GM18499 (cell line): Measurements from ENCODE around the gene TMEM182.

ENCODE experiments used
- ATAC-seq: cut with Tn5 transposase; IDR thresholded peaks from one replicate; pipeline ENCODE4 v1.9.1; 2021; ENCODE audit warnings: moderate number of reproducible peaks; ENCODE audit not compliant: insufficient read depth, unreplicated experiment

The TMEM182 gene, protein sequence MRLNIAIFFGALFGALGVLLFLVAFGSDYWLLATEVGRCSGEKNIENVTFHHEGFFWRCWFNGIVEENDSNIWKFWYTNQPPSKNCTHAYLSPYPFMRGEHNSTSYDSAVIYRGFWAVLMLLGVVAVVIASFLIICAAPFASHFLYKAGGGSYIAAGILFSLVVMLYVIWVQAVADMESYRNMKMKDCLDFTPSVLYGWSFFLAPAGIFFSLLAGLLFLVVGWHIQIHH

DNA sequence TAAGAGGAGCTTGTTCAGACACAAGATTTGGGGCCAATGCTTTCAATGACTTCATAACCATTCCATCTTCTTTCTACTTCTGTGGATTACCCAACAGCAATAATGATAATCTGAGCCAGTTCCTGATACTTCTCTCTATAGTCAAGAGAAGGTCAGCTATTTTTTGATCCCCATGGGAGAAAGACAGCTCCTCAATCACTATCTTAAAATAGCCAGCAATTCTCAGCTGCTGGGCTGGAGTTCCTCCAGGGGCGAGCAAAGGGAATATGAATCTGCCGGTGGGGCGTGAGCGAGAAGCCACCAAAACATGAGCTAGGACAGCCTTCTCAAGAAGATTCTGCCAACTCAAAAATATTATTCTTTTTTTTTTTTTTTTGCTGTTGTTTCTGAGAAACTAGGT, at the start of gene TMEM182:
Gene TMEM182, plus strand, starts transcription at position 269 of the 400 bp plus-strand sequence. CDS start 187 bp downstream, outside the sequence.
- ATAC-seq: no peak

DNA sequence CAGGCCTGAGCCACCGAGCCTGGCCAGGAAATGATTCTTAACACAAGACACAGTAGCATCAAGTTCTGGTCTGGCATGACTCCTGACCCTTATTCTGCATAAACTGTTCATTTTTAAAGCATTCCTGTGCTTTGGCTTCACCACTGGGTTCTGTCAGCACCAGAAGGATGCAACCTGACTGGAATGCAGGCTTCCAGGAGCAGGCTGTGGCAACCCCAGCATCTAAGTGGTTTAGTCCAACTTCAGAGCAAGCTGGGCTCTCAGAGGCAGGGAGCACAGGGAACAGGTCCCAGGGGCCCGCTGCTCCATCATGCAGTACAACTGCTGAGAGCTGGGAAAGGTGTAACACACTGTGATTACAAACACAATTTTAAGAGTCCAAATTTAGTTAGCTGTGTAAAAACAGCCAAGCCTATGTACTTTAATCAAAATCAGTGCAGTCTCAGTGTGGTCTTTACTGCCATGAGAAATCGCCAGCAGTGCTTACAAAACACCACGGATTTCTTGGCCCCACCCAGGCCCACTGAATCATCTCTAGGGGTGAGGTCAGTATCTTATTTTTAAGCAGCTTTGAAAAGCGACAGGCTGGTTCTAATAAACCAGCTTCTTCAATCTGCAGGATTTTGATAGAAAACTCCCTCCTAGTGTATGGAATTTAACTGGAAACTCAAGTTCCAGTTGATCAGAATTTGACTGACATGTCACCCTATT, 44.4 kb upstream of the TMEM182 start:
- ATAC-seq: no peak

DNA sequence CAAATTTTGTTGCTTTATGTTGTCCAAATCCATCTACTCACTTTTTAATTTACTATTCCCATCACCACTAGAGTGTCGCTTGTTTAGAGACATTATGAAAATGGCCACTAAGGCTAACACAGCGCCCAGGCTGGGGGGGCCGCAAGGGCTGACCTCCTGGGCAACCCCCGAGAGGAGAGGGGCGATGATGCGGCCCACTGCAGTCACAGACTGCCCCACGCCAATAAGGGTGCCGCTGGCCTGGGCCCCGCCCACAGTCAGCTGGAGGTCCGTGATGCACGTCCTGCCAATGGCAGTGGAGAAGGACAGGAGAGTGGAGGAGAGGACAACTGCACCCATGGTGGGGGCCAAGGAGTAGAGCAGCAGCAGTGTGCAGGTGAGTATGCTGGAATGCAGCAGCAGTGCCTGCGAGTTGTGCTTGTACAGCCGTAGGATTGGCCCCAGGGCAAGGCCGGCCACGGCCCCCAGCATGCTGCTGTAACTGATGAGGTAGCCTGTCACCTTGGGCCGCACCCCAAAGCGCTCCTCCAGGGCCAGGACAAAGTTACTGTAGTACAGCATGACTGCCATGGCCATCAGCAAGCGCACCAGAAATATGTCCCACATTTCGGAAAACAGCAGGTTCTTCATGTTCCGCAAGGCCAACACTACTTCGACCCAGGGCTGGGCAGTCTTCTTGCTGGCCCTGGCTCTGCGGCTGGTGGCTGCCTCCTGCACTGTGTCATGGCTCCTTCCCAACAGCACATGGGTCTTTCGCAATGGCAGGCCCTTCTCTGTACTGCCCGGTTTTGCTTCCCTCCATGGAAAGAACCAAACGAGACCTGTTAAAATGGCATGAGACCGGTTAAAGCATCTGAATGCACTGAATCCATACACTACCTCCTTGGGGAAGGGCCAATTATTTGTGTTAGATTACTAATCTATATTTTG, 43.2 kb upstream of the TMEM182 start:
- no peak for ATAC-seq

DNA sequence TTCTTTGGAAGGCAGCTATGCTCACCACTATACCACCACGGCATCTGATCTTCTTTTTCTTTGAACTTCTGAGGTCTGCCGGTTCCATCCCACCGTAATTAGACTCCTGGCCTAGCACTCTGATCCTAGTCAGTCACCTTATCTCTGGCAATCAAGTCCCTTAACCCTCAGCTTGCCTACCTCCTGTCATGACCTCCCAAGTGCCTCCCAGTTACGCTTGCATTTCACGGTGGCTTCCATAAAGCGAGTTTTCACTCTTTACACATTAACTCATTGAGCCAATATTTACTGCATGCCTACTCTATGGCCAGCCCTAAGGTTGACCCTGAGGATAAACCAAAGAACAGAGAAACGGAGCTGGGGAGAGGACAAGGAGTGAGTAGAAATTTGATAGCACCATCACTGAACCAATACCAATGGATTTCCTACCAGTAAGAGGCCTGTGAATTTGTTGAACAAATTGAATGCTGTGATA, 37.8 kb upstream of the TMEM182 start:
- no peak for ATAC-seq

DNA sequence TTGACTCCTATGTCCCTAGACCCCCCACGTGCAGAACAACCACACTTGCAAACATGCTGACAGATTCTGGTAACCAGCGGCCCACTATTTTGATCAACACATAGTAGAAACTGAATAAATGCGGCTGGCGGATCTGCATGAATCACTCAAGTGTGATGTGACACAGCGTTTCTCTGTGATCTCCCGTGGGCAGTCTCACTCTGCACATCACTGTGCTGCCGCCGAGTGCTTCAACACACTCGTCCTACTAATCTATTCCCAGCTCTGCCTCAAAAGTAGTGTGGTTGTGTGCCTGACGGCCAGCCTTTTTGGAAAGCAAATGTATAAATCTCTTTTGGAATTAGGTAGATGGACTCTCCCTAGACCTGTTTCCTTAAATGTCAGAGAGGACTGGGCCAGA, 37.3 kb upstream of the TMEM182 start:
- ATAC-seq: no peak

DNA sequence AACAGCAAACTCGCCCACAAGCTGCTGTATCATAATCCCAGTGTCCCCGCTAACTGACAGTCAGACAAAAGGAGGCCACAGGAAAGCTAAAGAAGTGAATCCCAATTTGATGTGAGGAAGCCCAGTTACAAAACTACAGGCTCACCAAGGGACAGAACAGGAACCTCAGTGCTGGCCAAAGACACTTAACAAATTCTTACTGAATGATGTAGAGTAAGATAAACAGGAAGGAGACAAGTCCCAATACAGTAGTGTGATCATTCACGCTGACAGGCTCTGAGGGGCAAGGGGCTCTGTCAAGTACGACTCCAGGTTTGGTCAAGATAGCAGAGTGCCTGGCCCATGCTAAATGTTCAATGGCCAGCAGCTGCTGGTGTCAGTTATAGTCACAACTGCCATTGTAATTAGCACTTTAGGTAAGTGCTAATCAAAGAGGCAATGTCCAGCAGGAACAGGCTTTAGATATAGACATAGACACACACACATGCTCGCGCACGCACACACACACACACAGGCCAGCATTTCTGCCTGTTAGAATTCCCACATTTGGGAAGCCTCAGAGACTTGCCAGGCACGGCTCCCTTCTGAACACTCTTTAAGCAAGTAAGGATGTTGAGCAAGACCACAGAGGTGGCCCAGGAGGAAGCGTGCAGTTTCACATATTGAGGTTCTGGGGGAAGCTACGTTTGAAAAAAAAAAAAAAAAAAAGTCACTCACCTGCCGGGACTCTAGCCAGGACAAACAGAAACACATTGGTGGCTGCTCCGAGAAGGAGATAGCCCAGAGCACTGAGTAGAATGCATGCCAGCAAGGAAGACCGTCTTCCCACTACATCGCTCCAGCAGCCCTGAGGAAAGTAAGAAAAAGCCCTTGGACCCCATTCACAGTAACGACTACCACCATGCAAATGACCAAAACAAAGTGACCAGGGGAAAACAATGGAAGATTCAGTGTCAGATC, 35.4 kb upstream of the TMEM182 start:
- ATAC-seq: no peak

DNA sequence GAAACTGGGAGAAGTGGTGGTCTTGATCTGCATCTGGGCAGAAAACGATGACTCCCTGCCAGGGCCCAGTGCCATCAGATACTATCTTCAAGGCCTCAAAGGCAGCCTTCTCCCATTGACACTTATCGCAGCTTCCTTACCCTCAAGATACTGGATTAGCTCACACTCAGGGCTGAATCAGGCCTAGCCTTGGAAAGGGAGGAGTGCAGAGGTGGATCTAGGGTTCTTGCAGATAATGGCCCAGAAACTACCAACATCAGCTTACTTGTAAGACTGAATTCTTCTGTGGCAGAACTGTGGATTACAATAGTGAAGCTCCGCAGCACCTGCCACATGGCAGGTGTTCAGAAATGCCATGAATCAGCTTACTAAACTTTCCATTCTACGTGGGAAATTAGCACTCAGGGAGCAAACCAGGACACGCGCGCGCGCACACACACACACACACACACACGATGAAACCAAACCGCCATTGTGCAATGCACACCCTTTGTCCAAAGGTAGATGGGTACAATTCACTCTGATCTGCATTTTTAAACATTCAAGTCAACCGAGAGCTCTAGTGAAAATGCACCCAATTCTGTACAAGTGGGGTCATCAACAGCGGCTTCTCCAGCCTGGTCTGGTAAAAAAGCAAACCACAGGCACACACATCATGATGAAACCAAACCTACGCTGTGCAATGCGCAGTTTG, 26.3 kb upstream of the TMEM182 start:
- ATAC-seq: no peak

DNA sequence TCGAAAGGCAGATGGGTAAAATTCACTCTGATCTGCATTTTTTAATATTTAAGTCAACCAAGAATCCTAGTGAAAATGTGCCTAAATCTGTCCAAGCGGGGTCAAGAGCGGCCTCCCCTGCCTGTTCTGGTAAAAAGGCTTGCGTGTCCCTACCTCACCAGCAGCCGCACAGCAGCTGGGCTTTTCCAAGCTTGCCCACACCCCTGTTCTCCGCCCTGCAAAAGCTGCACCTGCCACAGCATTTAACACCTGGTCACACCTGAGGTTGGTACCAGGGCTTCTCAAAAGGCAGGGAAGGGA, 25.8 kb upstream of the TMEM182 start:
- ATAC-seq: no peak

DNA sequence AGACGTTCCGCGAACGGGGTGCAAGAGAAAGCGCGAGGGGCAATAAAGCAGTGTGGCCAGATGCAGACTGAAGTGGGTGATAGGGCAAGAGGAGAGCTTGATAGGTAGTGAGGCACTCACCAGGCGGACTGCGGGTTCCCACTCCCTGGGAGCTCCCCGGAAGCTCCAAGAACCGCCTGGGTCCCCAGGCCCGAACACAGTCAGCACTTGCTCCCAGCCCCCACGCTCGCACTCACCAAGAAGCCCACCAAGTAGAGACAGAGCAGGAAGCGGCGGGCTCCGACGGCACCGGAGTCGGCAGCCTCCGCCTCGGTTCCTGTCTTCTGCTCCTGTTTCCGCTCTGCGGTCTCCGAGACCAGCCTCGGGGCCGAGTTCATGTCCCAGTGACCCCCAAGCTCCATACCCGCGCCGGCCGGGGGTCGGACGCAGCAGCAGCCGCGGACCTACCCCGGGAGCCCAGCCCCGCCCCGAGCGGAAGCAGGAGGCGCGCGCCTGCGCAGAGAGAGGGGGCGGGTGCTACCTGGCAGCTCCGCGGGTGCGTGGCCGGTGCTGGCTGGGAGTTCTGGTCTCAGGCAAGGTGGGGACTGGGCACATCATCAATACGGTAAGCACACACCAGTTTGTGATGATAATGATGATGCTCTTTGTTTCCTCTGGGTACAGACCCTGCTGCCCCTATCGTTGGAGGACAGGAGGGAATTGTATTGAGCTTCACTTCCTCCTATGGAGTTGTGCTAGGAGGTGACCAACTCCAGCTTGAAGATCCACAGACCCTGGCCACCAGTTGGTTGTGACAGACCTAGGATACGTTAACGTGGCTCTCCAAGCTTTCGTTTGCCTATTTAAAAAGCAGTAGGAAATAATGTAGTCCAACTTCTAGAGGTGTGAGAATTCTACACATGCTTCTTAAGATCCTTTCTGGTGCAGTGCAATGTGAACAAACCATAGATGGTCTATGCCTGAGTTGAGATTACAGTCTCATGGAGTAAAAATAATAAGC, 25.1 kb upstream of the TMEM182 start:
- peak; percentile 58 for ATAC-seq

DNA sequence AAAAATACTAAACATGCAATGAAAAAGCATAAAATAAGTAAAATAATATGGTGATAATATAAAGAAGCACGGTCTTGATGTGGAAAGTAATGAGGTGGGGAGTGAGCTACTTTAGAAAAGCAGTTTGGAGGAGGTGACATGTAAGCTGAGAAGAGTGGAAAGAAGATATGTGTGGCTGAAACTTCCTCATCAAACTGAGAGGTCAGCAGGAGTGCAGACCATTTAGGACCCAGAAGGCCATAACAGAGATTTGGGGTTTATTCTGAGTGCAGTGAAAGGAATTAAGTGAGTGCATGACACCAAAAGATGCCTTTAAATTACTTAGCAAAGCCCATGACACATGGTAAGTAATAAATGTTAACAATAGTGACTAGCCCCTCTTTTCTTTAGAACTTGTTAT, 24.4 kb upstream of the TMEM182 start:
- ATAC-seq: peak; percentile 73

DNA sequence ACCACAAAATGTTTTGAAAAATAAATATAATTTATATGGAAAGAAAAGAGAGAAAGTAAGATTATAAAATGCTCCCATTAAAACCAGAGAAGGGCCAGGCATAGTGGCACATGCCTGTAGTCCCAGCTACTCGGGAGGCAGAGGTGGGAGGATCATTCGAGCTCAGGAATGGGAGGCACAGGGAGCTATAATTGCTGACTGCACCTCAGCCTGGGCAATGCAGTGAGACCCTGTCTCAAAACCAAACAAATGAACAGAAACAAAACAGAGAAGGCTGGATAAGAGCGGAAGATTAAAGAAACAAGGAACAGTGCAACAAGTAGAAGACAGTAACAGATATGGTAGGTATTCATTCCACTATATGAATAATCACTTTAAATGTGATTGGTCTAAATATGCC, 18.6 kb upstream of the TMEM182 start:
- no peak for ATAC-seq

DNA sequence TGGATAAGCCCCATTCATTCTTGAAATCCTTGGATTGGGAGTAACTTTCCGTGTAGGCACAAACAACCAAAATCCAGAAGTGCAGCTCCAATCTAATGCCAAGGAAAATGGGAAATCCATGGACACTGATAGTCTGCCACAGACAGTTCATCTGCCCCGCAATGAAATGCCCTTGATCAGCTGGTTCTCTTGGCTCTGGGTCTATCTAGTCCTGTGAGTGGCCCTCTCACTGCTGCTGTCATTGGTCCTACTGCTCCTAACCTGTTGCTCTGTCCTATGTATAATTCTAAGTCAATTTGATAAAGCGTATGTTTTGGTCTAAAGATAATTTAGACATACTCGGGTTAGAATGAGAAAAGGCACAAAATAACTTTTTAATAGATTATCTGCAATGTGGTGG, 13.7 kb upstream of the TMEM182 start:
- no peak for ATAC-seq

DNA sequence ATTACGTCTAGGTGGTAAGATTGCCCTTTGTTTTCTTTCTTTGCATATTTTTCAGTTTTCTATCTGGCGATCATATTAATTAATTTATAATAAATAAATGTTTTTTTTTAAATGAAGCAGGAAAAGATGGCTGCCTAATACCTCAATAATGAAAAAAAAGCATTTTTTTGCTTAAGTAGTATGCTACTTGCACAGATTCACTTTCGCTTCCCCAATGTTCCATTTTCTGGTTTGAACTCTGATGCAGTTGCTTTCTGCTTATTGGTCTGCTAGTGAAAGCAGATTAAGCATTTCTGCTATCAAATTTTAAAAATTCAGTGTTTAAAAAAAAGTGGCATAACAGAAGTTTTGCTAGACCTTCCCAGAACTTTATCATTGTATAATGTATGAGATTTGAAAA, 11.9 kb upstream of the TMEM182 start:
- ATAC-seq: no peak

DNA sequence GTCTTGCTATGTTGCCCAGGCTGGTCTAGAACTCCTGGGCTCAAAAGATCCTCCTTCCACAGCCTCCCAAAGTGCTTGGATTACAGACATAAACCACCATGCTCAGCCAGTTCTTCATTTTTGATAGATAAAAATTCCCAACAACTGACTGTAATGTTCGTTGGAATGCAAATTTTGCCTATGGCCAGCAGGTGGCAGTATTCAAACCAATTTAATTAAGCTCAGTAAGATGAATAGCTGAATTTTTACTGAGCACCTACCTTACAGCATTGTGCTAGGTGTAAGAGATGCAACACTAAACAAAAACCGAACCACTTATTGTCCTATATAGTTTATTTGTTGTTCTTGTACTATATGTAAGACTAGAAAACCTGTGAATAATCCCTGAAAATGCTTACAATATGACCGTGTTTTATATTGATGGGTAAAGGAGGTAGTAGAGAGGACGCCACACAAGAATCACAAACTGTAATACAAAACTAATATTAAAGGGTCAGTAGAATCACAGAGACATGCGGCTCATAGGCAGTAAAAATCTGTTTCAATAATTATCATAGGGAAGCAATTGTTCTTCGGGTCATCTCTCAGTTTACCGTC, 8.2 kb upstream of the TMEM182 start:
- no peak for ATAC-seq

DNA sequence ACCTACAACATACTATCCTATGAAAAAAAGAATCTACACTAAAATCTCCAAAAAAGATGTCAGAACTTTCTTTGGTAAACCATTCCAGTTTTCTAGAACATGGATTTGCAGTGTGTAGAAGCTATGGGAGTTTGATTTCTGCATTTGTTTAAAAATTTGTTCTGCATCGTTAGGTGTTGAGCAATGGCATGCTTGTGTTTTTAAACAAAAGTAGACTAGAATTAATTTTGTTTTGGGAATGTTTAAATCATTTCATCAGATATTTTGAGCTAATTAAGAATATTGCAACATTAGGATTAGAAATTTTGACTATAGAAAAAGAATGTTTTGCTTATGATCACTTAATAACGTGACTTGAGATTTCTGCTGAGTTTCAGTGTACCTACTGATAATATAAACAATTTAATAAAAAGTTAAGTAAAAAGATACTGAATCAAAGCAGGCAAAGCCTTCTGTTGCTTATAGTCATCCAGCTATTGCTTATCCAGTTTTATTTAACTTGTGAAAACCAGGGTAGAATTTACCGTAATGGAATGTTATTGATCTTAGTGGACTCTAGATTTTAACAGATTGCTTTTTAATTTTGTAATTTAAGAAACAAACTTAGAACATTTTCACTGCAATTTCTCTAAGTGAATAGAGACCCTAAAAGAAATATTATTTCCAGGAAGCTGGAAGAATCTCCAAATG, 7.2 kb upstream of the TMEM182 start:
- no peak for ATAC-seq

DNA sequence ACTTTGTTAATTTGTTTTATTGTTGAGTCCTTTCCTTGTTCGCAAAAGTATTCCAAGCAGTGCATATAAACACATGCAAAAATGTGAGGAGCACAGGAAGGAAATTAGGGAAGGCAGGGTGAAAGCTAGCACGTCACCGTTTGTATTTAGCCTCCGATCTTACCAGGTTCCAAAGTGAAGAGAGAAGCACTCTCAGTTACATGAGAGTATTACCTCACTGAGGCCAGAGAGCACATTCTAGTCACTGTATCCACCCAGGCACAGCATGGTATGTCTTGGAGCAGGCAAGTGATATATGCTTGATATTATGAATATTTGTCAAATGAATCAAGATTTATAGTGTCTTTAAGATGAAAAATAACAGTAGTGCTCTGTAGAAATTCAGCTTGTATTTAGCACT, 6.5 kb upstream of the TMEM182 start:
- no peak for ATAC-seq

DNA sequence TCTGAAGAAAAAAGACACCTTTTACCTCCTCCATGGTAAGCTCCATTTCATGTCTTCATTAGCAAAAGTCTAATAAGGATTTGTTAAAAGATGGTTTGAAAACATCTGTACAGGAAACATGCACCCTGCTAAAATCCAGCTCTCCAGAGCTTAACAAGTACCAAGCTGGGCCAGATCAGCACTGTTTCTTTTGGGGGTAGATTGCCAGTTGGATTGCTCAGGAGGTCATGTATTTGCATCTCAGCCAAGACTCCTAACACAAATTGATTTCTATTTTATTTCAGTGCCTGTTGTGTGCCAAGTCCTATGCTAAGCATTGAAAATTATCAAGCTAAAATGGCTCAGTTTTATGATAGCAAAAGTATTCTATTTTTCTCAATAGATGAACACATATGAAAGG, 3.4 kb upstream of the TMEM182 start:
- no peak for ATAC-seq
